ENCODE data around the gene PARP1. TPM values are rescaled to one million over a fixed set of nuclear protein-coding genes. Genes with fewer than 3 reads are reported as not detected.

PARP1 gene
- total and polyA plus RNA-seq, 7 donors, result 16.4 to 168 (median 107) TPM

DNA sequence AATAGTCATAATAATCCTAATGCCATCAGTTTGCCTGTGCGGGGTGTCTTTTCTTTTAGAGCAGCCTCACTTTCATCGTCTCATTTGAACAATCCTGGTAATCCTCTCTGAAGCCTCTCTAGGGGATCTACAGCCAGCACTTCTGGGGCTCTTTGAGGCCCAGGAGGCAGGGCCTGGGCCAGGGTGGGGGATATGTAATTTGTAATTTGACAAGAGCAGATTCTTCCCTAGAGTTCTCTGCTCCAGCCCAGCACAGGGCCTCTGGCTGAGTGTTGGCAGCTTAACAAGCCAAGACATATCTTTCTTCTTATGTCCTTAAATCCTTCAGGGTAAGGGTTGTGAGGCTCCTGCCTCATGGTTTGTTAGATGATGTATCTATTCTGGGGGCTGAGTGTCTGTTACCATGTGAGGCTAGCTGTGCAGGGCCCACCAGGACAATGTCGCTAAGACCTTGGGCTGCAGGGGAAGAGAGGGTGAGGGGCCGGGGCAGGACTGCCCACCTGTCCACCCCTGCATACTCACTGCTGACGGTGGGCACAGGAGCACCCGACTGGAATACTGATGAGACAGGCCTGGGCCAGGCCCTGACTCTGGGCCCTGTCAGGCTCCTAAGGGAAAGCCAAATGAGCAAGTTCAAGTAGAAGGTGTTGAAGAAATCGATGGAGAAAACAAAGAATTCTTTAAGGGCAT, 45.3 kb upstream of the PARP1 start:
- Histone ChIP-seq H3K27me3 (no peaks in the 10 kb centered on the region), H3K36me3 (no peaks in the 10 kb centered on the region), H3K4me3 (no peak overlapping the region), H3K27ac (no peak overlapping the region), H3K9me3 (no peaks in the 10 kb centered on the region), H3K4me1 (no peaks in the 10 kb centered on the region)
- TF ChIP-seq EP300 (IDR thresholded peaks at IDR 0.05), result no peak
- TF ChIP-seq, protein P1, sequence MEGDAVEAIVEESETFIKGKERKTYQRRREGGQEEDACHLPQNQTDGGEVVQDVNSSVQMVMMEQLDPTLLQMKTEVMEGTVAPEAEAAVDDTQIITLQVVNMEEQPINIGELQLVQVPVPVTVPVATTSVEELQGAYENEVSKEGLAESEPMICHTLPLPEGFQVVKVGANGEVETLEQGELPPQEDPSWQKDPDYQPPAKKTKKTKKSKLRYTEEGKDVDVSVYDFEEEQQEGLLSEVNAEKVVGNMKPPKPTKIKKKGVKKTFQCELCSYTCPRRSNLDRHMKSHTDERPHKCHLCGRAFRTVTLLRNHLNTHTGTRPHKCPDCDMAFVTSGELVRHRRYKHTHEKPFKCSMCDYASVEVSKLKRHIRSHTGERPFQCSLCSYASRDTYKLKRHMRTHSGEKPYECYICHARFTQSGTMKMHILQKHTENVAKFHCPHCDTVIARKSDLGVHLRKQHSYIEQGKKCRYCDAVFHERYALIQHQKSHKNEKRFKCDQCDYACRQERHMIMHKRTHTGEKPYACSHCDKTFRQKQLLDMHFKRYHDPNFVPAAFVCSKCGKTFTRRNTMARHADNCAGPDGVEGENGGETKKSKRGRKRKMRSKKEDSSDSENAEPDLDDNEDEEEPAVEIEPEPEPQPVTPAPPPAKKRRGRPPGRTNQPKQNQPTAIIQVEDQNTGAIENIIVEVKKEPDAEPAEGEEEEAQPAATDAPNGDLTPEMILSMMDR (IDR thresholded peaks at IDR 0.05), result no peak
- TF ChIP-seq POLR2AphosphoS5 (IDR thresholded peaks at IDR 0.05), result no peak
- TF ChIP-seq POLR2A (IDR thresholded peaks at IDR 0.05), result no peak
- 91 to 94% methylated on average over 7 of the region's 7 CpGs for WGBS, 2 donors
- intact Hi-C loops (cut with DNase I), result no loop called here
- no peak for DNase-seq

DNA sequence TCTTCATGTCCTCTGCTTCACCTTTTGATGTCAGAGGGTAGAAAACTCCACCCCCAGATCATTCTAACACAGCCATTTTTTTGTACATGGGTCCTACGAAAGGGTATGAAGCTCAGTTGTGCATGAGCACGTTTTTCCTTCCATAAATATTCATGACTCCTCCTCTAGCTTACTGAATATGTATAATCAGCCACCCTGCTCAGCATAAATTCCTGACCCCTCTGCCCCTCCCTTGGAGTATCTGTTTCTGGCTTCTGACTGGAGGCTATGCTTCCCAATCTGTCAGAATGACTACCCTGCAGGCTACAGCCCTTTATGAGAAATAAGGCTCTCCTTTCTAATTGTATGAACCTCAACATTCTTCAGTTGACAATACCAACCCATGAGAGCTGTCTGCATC, 42.8 kb upstream of the PARP1 start:
- H3K4me1 ChIP-seq, result no peaks in the 10 kb centered on the region
- H3K36me3 ChIP-seq, result no peaks in the 10 kb centered on the region
- no peak for TF ChIP-seq EP300 (IDR thresholded peaks at IDR 0.05)
- no peak for TF ChIP-seq POLR2A (IDR thresholded peaks at IDR 0.05)
- no peak for TF ChIP-seq POLR2AphosphoS5 (IDR thresholded peaks at IDR 0.05)
- TF ChIP-seq, protein P1 (IDR thresholded peaks at IDR 0.05), result no peak
- DNase-seq, result no peak
- 66 to 72% methylated on average over 2 of the region's 2 CpGs for WGBS, 2 donors
- no peaks in the 10 kb centered on the region for H3K27me3 ChIP-seq
- intact Hi-C loops (cut with DNase I), result no loop called here
- H3K27ac ChIP-seq, result no peak overlapping the region
- H3K4me3 ChIP-seq, result no peak overlapping the region
- H3K9me3 ChIP-seq, result no peaks in the 10 kb centered on the region

DNA sequence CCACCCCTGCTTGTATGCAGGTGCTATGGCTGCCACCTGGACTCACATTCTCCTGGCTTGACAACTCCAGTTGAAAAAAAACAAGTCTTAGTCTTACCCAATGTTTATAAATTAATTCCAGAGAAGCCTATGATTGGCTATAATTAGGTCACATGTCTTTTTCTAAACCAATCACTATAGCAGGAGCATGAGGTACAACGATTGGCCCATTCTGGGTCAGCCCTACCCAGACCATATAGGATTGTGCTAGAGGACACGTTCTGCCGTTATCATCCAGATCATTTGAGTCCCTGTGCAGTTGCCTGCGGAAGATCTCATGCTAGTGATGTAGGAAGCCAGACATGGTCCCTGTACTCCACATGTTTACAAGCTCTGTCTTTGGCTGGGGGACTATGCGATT, 41.9 kb upstream of the PARP1 start:
- TF ChIP-seq EP300 (IDR thresholded peaks at IDR 0.05) (no peak), POLR2A (IDR thresholded peaks at IDR 0.05) (no peak), POLR2AphosphoS5 (IDR thresholded peaks at IDR 0.05) (no peak)
- TF ChIP-seq, protein P1 (IDR thresholded peaks at IDR 0.05), result no peak
- no peak for DNase-seq
- Histone ChIP-seq H3K4me3 (no peak overlapping the region), H3K27ac (no peak overlapping the region), H3K9me3 (no peaks in the 10 kb centered on the region), H3K27me3 (no peaks in the 10 kb centered on the region), H3K4me1 (no peaks in the 10 kb centered on the region), H3K36me3 (no peaks in the 10 kb centered on the region)
- intact Hi-C loops (cut with DNase I), result no loop called here
- WGBS, 2 donors, result 77 to 79% methylated on average over 5 of the region's 5 CpGs

DNA sequence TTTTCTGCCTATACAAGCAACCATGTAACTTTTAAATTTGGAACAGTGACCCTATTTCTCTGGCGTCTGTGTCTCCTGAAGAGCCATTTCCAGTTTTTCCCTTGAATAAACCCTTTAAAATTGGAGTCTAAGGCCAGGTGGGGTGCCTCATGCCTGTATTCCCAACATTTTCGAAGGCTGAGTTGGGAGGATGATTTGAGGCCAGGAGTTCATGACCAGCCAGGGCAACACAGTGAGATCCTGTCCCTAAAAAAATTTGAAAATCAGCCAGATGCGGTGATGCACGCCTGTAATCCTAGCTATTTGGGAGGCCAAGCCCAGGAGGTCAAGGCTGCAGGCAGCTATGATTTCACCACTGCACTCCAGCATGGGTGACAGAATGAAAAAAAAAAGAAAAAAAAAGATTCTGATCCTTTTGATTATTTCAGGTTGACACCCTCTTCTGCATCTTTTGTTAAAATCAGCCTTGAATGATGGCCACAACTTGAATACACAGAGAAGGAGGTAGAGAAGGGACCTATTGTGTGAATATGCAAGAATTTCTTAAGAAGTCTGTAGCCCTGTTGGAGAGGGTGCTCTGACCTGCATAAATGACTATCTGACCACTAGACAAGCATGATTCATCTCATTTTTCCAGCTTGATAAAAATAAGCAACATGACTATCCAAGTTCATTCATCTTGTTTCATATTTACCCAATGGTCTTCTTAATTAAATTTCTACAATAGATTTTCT, 40.2 kb upstream of the PARP1 start:
- no peak for TF ChIP-seq POLR2AphosphoS5 (IDR thresholded peaks at IDR 0.05)
- TF ChIP-seq, protein P1 (IDR thresholded peaks at IDR 0.05), result no peak
- no peak for TF ChIP-seq POLR2A (IDR thresholded peaks at IDR 0.05)
- no peak for TF ChIP-seq EP300 (IDR thresholded peaks at IDR 0.05)
- Histone ChIP-seq H3K27ac (no peak overlapping the region), H3K4me3 (no peak overlapping the region), H3K27me3 (no peaks in the 10 kb centered on the region), H3K9me3 (no peaks in the 10 kb centered on the region), H3K36me3 (no peaks in the 10 kb centered on the region), H3K4me1 (no peaks in the 10 kb centered on the region)
- intact Hi-C loops (cut with DNase I), result no loop called here
- no peak for DNase-seq
- WGBS, 2 donors, result 75 to 82% methylated on average over 4 of the region's 4 CpGs

Measured in sigmoid colon (tissue), 7 donors.